NCI-H1436 treated with DMSO at 0.1 percent for 48 hours (cell line): ENCODE data around the gene CLN6.
"Not testable (repeated sequence)": the region's sequence is repeated elsewhere in the genome, so short reads cannot be mapped to it uniquely, and the experiment has no call there.

Experiments used
- DNase-seq: peaks from one replicate; lab custom pipeline; 2025; lab: John Stamatoyannopoulos, UW

CLN6 gene

DNA sequence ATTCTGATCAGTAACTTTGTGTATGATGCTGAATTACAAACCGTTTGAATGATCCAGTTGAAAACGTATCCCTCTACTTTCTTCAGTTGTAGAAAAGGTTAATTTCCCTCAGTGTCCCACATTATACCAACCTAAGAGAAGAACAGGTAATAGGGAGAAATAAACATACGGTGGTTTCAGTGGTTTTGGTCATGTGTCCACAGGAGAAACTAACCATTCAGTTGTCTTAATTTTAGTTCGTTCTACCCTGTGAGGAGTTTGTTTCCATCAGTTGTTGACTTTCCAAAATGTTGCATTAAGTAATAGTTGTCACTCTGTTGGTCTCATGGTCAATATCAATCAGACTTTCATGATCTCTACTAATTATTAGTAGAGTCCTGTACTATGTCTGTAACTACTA lies 39.5 kb downstream of the CLN6 start:
- no peak for DNase-seq

DNA sequence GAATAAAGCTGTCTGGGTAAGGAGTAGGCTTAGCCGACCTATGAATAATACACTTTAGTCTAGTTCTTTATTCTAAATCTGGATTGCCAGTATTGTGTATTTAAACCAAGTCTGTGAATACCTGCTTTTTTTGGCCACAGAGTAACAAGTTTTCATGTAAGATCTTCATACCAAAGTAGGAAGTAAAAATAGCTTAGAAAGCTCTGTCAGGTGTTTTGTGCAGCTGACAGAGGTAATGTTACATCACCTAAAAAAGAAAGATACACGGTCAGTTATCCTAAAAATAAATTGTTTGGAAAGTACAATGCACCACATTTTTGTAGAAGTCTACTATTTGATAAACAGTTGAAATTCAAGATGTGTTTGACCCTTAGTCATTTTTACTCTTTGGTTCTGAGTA lies 40.9 kb downstream of the CLN6 start:
- DNase-seq: no peak

DNA sequence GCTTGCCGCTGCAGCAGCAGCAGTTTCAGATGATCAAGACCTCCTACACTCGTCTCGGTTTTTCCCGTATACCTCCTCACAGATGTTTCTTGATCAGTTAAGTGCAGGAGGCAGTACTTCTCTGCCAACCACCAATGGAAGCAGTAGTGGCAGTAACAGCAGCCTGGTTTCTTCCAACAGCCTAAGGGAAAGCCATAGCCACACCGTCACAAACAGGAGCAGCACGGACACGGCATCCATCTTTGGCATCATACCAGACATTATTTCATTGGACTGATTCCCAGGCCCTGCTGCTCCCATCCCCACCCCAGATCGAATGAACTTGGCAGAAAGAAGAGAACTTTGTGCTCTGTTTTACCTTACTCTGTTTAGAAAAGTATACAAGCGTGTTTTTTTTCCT lies 42.0 kb downstream of the CLN6 start:
- DNase-seq: no peak

DNA sequence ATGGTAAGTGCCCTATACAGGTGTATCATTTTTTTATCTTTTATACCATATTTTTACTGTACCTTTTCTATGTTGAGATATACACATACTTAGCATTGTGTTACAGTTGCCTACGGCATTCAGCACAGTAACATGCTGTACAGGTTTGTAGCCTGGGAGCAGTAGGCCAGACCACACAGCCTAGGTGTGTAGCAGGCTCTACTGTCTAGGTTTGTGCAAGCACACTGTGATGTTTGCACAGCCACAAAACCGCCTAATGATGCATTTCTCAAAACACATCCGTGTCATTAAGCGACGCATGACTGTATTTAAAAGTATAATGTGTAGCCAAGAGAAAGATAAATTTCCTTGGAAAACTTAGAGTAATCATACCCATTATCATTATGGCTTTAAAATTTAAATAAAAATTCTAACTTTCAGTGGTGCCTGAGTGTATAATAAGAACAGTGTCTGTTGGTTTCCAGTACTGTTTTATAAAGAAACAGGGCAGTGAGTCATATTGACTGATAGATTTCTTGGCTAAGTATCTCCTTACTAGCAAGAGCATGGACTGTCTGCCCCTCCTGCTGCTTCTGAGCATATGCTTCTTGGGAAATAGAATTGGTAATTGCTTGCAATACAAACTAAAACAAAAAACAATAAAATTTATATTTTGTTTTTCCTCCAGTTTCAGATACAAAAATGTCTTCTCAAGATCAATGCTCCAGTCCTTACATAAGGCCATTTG lies 42.7 kb downstream of the CLN6 start:
- no peak for DNase-seq

DNA sequence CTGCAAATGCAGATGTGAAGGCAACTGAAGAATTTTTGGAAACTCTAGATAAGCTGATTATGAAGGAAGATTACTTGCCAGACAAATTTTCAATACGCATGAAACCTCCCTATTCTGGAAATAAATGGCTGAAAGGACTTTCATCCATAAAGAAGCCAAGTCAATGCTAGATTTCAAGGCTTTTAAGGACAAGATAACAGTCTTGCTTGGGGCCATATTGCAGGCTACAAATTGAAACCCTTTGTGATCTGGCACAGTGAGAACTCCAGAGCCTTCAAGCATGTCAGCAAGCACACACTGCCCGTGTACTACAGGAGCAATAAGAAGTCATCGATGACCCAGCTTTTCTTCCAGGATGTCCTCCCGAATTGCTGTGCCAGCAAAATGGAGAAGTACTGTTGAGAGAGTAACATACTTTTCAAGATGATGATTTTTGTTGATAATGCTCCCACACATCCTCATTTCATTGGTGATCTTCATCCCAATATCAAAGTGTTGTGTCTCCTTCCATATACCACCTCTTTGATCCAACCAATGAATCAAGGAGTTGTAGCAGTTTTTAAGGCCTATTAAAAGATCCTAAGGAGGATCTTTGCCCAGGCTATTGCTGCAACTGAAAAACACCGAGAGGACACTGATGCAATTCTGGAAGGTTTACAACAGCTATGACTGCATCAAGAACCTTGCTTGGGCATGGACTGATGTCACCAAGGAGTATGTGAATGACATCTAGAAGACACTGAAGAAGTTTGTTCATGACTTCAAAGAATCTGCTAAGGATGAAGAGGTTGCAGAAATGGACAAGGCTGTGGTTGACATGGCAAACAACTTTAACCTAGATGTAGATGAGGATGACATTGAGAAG lies 44.7 kb downstream of the CLN6 start:
- DNase-seq: no peak

DNA sequence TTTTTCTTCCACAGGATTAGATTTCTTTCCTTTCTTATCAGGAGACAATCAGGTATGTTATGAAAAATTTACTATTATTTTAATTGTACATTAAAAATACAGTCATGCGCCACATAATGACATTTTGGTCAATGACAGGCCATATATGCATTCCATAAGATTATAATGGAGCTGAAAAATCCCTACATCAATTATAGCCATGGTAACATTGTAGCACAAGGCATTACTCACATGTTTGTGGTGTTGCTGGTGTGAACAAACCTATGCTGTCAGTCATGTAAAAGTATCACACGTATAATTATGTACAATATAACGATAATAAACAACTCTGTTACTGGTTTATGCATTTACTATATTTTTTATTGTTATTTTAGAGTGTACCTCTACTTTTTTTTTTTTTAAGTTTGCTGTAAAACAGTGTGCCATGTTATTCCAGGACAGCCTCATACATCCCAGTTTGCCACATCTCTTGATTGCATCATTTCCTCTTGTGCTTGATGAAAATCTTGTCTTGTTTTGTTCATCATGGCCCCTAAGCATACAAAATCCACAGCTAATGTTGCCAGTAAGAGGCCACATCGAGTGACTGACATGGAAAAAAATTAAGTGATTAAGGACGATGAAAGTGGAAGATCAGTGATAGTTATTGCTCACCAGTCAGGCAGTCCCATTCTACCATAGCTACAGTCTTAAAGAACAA lies 45.8 kb downstream of the CLN6 start:
- DNase-seq: no peak

DNA sequence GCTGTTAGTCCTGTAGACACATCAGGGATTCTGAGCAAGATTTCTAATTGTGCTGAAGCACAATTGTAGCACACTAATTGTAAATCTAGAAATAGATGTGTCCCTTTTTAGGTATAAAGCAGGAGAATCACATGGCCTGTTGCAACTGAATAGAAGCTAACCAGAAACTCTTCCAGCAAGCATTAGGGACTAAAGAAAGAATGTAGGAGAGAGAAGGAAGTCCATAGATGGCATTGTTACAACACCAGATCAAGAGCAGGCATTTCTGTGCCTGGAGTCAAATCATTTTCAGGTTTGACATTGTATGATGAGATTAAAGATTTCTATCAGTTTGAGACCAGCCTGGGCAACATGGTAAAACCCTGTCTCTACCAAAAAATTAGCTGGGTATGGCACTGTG lies 51.8 kb downstream of the CLN6 start:
- no peak for DNase-seq

DNA sequence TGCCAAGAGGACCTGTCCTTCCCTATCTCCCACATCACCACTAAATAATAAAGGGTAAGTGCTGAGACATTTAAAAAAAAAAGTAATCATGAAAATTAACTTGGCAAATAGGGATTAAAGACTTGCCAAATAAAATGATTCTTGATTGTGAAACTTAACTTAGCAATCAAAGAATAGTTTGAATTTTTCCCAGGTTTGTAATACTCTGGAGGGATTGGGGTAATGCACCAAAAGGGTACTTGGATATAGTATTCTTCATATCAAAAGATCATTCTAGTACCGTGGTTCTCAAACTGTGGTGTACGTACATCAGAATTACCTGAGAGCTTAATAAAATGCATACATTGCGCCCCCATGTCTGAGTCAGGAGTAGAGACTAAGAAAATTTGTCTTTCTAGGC lies 52.9 kb downstream of the CLN6 start:
- DNase-seq: no peak

DNA sequence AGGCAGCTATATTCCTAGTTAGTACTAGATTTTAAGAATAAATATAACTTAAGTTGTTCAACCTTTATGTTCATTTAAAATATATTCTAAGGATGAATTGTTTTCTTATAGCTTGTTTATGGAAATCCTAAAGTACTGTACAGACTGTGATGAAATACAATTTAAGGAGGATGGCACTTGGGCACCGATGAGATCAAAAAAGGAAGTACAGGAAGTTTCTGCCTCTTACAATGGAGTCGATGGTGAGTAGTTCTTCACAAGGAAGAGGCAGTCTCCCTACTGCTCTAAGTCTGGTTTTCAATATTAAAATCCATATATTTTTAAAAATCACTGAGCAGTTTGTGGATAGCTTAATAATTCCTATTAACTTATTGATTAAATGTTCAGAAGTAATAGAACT lies 54.0 kb downstream of the CLN6 start:
- no peak for DNase-seq

DNA sequence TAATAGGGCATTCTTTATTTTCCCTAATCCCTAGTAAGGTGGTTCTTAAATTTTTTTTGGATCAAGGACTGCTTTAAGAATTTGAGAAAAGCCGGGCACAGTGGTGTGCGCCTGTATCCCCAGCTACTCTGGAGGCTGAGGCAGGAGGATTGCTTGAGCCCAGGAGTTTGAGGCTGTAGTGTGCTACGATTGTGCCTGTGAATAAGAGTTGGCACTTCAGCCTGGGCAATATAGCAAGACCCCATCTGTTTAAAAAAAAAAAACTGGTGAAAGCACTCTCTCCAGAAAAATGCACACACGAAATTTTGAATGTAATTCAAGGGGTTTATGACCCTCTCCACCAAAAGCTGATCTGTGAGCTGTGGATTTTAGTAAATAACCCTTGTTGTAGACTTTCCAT lies 56.4 kb downstream of the CLN6 start:
- DNase-seq: no peak

DNA sequence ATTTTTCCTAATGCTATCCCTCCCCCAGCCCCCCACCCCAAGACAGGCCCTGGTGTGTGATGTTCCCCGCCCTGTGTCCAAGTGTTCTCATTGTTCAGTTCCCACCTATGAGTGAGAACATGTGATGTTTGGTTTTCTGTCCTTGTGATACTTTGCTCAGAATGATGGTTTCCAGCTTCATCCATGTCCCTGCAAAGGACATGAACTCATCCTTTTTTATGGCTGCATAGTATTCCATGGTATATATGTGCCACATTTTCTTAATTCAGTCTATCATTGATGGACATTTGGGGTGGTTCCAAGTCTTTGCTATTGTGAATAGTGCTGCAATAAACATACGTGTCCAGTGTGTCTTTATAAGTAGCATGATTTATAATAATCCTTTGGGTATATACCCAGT lies 57.5 kb downstream of the CLN6 start:
- not testable (repeated sequence) for DNase-seq

DNA sequence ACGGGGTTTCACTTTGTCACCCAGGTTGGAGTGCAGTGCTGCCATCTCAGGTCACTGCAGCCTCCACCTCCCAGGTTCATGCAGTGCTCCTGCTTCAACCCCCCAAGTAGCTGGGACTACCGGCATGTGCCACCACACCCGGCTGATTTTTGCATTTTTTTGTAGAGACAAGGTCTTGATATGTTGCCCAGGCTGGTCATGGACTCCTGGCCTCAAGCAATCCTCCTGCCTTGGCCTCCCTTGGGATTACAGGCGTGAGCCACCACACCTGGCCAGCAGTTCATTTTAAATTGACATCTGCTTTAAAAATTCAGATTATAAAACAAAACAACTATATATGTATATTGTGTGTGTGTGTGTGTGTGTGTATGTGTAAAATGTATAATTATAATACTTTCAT lies 62.7 kb downstream of the CLN6 start:
- no peak for DNase-seq

DNA sequence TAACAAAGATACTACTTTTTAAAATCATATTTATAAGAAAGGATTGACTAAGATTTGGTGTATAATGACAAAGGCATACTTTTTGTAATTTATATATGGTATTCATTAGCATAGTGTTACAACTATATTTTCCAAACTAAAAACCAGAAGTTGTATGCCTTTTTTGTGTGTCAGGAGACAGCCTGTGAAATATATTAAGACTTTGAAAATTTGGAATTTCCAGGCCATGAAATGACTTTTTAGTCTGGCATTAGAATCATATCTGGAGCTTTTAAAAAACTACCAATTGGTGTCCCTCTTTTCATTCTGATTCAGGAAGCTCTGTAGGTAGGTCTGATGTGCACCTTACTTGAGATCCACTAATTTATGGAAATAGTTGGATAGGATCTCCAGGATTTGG lies 66.3 kb downstream of the CLN6 start:
- DNase-seq: no peak

DNA sequence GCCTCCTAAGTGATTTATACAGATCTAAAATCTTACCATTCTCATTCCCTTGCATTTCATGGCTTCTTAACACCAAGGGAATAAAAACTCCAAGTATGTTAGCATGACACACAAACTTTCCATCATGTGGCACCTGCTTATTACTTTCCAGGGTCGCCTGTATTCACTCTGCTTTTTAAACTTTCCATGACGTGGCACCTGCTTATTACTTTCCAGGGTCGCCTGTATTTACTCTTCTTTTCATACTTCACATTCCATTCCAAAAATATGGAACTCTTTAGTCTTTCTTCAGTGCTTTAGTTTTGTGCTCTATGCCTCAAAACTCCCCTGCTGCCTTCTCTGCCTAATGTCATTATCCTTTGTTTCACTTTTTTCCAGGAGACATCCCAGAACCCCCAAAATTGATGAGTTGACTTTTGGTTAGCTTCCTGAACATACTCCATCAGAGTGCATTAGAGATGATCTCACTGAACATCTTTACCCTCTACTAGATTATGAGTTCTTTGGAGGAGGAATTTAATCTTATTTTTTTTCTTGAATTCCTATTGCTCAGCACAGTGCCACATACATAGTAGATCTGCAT lies 71.4 kb downstream of the CLN6 start:
- DNase-seq: no peak

DNA sequence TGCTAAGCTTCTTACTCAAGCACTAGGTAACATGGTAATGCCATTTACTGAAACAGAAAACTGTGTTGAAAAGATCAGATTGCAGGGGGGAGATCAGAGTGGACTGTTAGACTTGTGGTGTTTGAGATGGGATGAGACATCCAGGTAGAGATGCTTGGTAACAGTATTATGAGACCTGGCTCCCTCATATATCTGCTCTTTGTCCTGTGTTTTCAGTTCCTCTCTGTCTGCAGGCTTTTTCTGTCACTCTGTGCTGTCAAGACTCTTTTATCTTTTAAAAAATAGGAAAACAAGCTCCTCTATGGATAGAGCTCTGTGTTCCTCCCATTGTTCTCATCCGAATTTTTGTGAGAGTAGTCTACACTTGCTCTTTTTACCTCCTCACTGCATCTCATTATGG lies 72.5 kb downstream of the CLN6 start:
- no peak for DNase-seq
